Islet of Langerhans (tissue), 1 donor: ENCODE data around the gene SUV39H1.

ENCODE experiments used
- FAIRE-seq: peaks from one replicate; lab custom pipeline; 2011; peaks lifted over from hg19 to GRCh38; lab: Jason Lieb, UNC

The SUV39H1 gene

DNA sequence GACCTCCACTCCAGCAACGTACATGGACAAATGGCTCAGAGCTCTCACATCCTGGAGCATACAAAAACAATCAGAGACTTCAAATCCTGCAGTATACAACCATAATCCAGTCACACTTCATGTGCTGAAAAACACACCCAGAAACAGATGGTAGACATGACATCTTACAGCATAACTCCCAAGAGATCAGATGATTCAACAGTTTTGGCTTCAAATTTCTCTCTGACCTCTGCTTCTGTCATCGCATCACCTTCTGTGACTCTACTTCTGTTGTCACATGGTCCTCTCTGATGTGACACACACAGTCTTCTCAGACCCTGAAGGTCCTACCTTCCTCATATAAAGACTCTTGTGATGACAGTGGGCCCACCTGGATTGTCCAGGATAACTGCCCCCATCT is 18.5 kb downstream of the SUV39H1 start:
- no peak for FAIRE-seq

GRCh38 chrX:48715876-48716502 is 19.5 kb downstream of the SUV39H1 start:
- FAIRE-seq: no peak

- no peak for FAIRE-seq
These were observed 23.4 kb downstream of the SUV39H1 start for GRCh38 chrX:48719958-48720357.

DNA sequence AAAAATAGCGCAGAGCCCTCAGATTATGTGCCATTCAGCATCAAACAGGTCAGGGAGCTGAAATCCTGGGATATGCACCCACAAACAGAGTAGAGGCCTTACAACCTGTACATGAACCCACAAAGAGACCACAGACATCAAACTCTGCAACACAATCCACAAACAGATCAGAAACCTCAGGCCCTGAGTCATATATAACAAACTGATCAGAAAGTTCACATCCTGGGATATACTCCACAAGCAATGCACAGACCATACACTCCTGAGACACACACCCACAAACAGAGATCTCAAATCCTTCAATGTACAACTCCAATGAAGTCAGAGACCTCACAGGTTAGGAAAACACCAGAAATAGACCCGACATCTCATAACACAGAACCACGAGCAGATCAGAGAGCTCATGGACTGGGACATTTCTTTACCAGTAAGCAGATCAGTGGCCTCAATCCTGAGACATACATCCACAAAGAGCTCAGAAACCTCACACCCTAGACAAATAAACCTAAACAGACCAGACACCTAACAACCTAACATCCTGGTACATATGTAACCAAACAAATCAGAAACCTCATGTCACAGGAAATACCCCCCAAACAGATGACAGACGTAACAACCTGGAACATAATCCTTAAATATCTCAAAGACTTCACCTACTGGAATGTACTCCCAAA is 24.2 kb downstream of the SUV39H1 start:
- FAIRE-seq: no peak

DNA sequence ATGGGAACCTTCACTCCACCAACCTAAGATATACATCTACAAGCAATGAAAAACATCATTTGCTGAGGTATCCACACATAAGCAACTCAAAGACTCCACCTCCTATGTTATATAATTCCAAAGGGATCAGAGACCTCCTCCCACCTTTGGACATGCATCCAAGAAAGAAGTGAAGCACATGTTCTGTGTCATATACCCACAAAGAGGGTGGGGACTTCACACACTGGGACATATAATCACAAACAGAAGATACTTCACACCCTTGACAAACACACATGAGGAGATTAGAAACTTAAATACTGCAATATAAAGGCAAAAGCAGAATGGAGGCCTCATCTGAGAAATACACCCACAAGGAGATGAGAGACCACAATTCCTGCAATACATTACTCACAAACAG is 25.4 kb downstream of the SUV39H1 start:
- FAIRE-seq: no peak

DNA sequence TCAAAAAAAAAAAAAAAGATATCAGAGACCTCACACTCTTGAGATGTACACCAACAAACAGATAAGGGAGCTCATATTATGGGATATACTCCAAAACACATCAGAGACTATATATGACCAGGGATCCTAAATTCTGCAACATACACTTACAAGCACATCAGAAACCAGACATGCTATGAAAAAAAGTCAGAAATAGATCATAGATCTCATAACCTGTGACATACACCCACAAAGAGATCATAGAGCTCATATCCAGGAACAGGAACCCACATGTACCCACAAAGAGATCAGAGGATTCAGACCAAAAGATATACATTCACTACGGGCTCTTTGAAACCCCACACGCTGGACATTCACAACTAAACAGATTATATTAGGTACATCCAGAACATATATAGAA is 30.1 kb downstream of the SUV39H1 start:
- no peak for FAIRE-seq

GRCh38 chrX:48728653-48729052 is 32.1 kb downstream of the SUV39H1 start:
- no peak for FAIRE-seq

GRCh38 chrX:48736303-48736702 is 39.8 kb downstream of the SUV39H1 start:
- no peak for FAIRE-seq

GRCh38 chrX:48736878-48737212 is 40.3 kb downstream of the SUV39H1 start:
- no peak for FAIRE-seq

- FAIRE-seq: peak; percentile 76
These were observed 40.8 kb downstream of the SUV39H1 start for GRCh38 chrX:48737213-48737938.

GRCh38 chrX:48737940-48738339 is 41.4 kb downstream of the SUV39H1 start:
- FAIRE-seq: no peak

DNA sequence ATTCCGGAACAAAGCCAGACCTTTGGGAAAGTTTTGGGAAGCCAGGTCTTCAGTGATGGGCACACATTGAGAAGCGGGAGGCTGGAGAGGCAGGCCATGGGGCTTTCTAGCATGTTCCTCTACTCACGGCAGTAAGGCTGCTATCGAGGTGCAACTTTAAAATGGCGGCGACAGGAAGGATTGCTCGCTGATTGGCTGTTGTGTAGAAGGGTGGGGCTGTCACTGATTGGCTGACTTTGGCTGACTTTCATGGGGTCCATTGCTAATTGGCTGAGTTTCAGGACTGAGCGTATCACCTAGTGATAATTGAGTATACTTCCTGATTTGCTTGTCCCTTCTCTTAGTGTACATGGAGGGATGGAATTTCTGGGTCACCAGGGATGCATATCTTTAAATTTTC is 45.3 kb downstream of the SUV39H1 start:
- FAIRE-seq: no peak

- FAIRE-seq: no peak
These were observed 48.7 kb downstream of the SUV39H1 start for GRCh38 chrX:48745222-48745621.

DNA sequence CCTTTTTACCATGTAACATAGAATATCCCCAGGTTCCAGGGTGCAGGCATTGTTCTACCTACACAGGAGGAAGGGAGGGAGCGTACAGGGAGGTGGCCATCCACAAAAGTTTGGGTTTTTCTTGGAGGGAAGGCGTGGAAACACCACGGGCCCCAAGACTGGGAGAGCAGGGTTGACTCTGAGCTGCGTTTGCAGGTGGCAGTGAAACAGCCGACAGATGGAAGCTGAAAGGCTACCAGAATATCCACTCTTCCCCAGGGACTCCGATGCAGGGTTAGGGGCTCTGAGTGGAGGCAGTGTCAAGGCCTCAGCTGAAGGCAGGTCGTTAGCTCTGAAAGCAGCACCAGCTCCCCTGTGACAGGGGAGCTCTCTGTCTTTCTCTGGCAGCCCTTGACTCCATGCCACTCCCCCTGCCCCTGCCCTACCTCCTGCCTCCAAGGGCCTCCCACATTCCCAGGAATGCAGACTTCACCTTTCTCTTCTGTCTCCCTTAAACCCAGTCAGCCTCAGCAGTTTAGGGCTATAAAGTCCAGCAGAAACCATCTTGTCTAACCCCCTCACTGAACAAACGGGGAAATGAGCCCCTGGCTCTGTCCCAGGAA is 51.0 kb downstream of the SUV39H1 start:
- FAIRE-seq: no peak

DNA sequence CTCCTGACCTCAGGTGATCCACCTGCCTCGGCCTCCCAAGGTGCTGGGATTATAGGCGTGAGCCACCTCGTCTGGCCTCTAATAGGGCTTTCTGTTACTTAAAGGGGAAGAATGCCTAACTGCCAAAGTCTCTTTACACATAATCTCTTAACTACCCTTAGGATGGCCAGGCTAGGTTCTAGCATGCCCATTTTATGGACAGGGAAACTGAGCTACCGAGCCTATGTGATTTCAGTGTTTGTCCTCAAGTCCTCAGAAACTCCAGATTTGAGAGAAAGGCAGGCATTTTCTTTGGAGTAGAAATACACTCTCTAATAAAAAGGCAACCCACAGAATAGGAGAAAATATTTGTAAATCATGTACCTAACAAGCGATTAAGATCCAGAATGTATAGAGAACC is 52.6 kb downstream of the SUV39H1 start:
- FAIRE-seq: no peak

- no peak for FAIRE-seq
These were observed 54.8 kb downstream of the SUV39H1 start for GRCh38 chrX:48751343-48751742.

- no peak for FAIRE-seq
These were observed 56.0 kb downstream of the SUV39H1 start for GRCh38 chrX:48752498-48752897.

GRCh38 chrX:48753708-48754228 is 57.2 kb downstream of the SUV39H1 start:
- FAIRE-seq: no peak

DNA sequence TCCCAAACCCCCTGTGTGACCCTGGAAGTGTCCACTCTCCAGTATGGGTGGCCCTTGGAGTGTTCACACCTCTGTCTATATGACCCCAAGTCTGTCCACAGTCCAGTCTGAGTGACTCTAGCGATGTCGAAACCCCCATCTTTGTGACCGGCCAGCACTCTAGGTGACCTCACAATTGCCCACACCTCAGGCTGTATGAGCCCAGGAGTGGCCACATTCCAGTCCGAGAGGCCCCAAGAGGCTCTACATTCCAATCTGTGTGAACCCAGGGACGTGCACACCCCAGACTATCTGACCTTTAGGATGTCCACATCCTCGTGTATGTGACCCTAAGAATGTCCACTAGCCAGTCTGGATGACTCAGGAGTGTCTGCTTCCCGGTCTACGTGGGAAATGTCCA is 57.7 kb downstream of the SUV39H1 start:
- no peak for FAIRE-seq
